Measurements from ENCODE around the gene AP4E1. TPM values are rescaled to one million over a fixed set of nuclear protein-coding genes. Genes with fewer than 3 reads are reported as not detected.

Gene AP4E1
- total RNA-seq, 4 donors from 2014 or later = 10.2 to 15.3 (median 12.6) TPM

DNA sequence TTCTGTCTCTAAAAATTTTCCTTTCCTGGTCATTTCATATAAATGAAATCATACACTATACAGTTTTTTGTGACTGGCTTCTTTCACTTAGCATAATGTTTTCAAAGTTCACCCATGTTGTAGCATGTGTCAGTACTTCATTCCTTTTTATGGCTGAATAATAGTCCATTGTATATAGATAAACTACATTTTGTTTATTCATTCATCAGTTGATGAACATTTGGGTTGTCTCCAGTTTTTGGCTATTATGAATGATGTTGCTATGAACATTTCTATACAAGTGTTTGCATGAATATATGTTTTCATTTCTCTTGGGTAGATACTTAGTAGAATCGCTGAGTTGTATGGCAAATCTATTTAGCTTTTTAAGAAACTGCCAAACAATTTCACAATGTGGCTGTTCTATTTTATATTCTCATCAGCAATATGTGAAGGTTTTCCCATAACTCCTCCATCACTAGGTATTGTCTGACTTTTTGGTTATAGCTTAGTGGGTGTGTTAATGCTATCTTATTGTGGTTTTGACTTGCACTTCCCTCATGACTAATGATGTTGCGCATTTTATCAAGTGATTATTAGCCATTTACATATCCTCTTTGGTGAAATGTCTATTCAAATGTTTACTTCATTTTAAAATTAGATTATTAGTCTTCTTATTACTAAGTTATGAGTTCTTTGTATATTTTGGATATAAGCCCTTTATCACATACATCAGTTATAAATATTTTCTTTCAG is 21.7 kb upstream of the AP4E1 start:
- WGBS, 2 donors = 61 to 64% methylated on average over 2 of the region's 2 CpGs
- H3K9me3 ChIP-seq = peaks cover 0 to 12% (median 0%) of the 10 kb centered on the region in 4 donors

DNA sequence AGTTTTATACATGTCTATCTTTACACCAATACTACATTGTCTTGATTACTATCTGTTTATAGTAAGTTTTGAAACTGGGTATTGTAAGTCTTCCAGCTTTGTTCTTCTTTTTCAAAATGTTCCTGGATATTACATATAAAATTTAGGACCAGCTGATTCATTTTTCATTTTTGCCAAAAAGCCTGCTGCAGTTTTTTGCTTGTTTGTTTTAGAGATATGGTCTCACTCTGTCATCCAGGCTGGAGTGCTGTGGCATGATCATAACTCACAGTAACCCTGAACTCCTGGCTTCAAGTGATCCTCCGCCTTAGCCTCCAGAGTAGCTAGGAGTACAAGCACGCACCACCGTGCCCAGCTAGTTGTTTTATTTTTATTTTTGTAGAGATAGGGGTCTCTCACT is 20.4 kb upstream of the AP4E1 start:
- peaks cover 0 to 12% (median 0%) of the 10 kb centered on the region in 4 donors for H3K9me3 ChIP-seq
- H3K4me1 ChIP-seq = peaks cover 0 to 18% (median 14%) of the 10 kb centered on the region in 4 donors
- TF ChIP-seq POLR2A (IDR thresholded peaks at IDR 0.05) (no peak), EP300 (IDR thresholded peaks at IDR 0.05) (no peak)
- TF ChIP-seq, protein P1, sequence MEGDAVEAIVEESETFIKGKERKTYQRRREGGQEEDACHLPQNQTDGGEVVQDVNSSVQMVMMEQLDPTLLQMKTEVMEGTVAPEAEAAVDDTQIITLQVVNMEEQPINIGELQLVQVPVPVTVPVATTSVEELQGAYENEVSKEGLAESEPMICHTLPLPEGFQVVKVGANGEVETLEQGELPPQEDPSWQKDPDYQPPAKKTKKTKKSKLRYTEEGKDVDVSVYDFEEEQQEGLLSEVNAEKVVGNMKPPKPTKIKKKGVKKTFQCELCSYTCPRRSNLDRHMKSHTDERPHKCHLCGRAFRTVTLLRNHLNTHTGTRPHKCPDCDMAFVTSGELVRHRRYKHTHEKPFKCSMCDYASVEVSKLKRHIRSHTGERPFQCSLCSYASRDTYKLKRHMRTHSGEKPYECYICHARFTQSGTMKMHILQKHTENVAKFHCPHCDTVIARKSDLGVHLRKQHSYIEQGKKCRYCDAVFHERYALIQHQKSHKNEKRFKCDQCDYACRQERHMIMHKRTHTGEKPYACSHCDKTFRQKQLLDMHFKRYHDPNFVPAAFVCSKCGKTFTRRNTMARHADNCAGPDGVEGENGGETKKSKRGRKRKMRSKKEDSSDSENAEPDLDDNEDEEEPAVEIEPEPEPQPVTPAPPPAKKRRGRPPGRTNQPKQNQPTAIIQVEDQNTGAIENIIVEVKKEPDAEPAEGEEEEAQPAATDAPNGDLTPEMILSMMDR (IDR thresholded peaks at IDR 0.05) = no peak
- peaks cover 0 to 17% (median 0%) of the 10 kb centered on the region in 3 donors for H3K36me3 ChIP-seq
- H3K27me3 ChIP-seq = no peaks in the 10 kb centered on the region
- no peak overlapping the region for H3K27ac ChIP-seq
- WGBS, 2 donors = 87 to 90% methylated on average over 3 of the region's 3 CpGs
- no peak for DNase-seq (ENCODE audit: low spot score in 2 of 2)
- H3K4me3 ChIP-seq = no peak overlapping the region

More for the DNA sequence above, 21.7 kb upstream of the AP4E1 start:
- Histone ChIP-seq H3K4me3 (no peak overlapping the region), H3K4me1 (peaks cover 0 to 18% (median 14%) of the 10 kb centered on the region in 4 donors), H3K27me3 (no peaks in the 10 kb centered on the region), H3K27ac (no peak overlapping the region), H3K36me3 (peaks cover 0 to 17% (median 0%) of the 10 kb centered on the region in 3 donors)
- DNase-seq (ENCODE audit: low spot score in 2 of 2) = no peak
- TF ChIP-seq EP300 (IDR thresholded peaks at IDR 0.05) (no peak), POLR2A (IDR thresholded peaks at IDR 0.05) (no peak)
- TF ChIP-seq, protein P1 (IDR thresholded peaks at IDR 0.05) = no peak

DNA sequence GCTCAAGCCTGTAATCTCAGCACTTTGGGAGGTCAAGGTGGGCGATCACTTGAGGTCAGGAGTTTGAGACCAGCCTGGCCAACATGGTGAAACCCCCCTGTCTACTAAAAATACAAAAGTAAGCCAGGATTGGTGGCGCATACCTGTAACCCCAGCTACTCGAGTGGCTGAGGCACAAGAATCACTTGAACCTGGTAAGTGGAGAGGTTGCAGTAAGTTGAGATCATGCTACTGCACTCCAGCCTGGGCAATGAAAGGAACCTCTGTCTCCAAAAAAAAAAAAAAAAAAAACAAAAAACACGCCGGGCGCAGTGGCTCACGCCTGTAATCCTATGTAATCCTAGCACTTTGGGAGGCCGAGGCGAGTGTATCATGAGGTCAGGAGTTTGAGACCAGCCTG is 18.9 kb upstream of the AP4E1 start:
- no peaks in the 10 kb centered on the region for H3K27me3 ChIP-seq
- 88 to 91% methylated on average over 9 of the region's 9 CpGs for WGBS, 2 donors
- H3K4me3 ChIP-seq = no peak overlapping the region
- H3K9me3 ChIP-seq = peaks cover 0 to 16% (median 0%) of the 10 kb centered on the region in 4 donors
- TF ChIP-seq EP300 (IDR thresholded peaks at IDR 0.05) = no peak
- TF ChIP-seq POLR2A (IDR thresholded peaks at IDR 0.05) = no peak
- TF ChIP-seq, protein P1 (IDR thresholded peaks at IDR 0.05) = no peak
- H3K36me3 ChIP-seq = peaks cover 0 to 24% (median 0%) of the 10 kb centered on the region in 3 donors
- no peak for DNase-seq (ENCODE audit: low spot score in 2 of 2)
- H3K4me1 ChIP-seq = peaks cover 0 to 16% (median 10%) of the 10 kb centered on the region in 4 donors
- H3K27ac ChIP-seq = no peak overlapping the region

DNA sequence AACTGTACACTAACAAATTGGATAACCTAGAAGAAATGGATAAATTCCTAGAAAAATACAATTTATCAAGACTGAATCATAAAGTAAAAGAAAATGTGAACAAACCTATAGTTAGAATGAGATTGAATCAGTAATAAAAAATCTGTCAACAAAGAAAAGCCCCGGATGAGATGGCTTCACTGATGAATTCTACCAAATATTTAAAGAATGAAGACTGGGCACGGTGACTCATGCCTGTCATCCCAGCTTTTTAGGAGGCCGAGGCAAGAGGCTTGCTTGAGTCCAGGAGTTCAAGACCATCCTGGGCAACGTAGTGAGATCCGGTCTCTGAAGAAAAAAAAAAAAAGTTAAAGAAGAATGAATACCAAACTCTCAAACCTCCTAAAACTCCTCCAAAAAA is 17.7 kb upstream of the AP4E1 start:
- Histone ChIP-seq H3K36me3 (peaks cover 0 to 26% (median 0%) of the 10 kb centered on the region in 3 donors), H3K9me3 (peaks cover 0 to 16% (median 0%) of the 10 kb centered on the region in 4 donors), H3K27ac (no peak overlapping the region), H3K4me1 (peaks cover 0 to 5% (median 2%) of the 10 kb centered on the region in 4 donors), H3K4me3 (no peak overlapping the region), H3K27me3 (no peaks in the 10 kb centered on the region)
- TF ChIP-seq, protein P1 (IDR thresholded peaks at IDR 0.05) = no peak
- no peak for TF ChIP-seq EP300 (IDR thresholded peaks at IDR 0.05)
- no peak for TF ChIP-seq POLR2A (IDR thresholded peaks at IDR 0.05)
- 87 to 88% methylated on average over 5 of the region's 5 CpGs for WGBS, 2 donors
- DNase-seq (ENCODE audit: low spot score in 2 of 2) = no peak

DNA sequence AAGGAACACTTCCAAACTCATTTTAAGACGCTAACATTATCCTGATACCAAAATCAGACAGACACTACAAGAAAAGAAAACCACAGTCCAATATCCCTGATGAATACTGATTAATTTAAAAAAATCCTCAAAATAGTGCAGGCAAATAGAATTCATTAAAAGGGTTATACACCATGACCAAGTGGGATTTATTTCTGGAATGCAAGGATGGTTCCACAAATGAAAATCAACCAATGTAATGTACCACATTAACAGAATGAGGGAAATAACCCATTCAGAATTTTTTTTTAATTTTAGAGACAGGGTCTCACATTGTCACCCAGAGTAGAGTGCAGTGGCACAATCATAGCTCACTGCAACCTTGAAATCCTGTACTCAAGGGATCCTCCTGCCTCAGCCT is 17.3 kb upstream of the AP4E1 start:
- H3K4me3 ChIP-seq = no peak overlapping the region
- no peaks in the 10 kb centered on the region for H3K27me3 ChIP-seq
- 88 to 94% methylated on average over 1 of the region's 1 CpG for WGBS, 2 donors
- peaks cover 0 to under 1% (median under 1%) of the 10 kb centered on the region in 4 donors for H3K4me1 ChIP-seq
- H3K9me3 ChIP-seq = peaks cover 0 to 16% (median 0%) of the 10 kb centered on the region in 4 donors
- DNase-seq (ENCODE audit: low spot score in 2 of 2) = no peak
- H3K27ac ChIP-seq = no peak overlapping the region
- peaks cover 0 to 26% (median 0%) of the 10 kb centered on the region in 3 donors for H3K36me3 ChIP-seq
- no peak for TF ChIP-seq POLR2A (IDR thresholded peaks at IDR 0.05)
- TF ChIP-seq, protein P1 (IDR thresholded peaks at IDR 0.05) = no peak
- TF ChIP-seq EP300 (IDR thresholded peaks at IDR 0.05) = no peak

Measured in tibial nerve (tissue), 4 donors.